Thyroid gland (tissue), 4 donors: ENCODE results near the gene SSPN.

Experiments used
- POLR2A ChIP-seq, 2 donors: fragments of 450-650 bp; IDR thresholded peaks; one replicate each; pipeline ENCODE4 v1.6.1; 2017; ENCODE audit warnings: antibody characterized with exemption in 2 of 2, mild to moderate bottlenecking in 2 of 2, moderate library complexity in 1 of 2
- TF ChIP-seq, protein P1 (sequence below), 6 experiments: fragments of 200-600 bp in 3 of 6; fragments of 450-650 bp in 3 of 6; sonication (generic) in 3 of 6; IDR thresholded peaks; one replicate each; pipeline ENCODE4 v1.5.1; 2016 to 2019; ENCODE audit warnings: antibody characterized with exemption in 6 of 6, mild to moderate bottlenecking in 2 of 6, inconsistent platforms in 1 of 6, moderate library complexity in 1 of 6

- TF ChIP-seq, protein P1, sequence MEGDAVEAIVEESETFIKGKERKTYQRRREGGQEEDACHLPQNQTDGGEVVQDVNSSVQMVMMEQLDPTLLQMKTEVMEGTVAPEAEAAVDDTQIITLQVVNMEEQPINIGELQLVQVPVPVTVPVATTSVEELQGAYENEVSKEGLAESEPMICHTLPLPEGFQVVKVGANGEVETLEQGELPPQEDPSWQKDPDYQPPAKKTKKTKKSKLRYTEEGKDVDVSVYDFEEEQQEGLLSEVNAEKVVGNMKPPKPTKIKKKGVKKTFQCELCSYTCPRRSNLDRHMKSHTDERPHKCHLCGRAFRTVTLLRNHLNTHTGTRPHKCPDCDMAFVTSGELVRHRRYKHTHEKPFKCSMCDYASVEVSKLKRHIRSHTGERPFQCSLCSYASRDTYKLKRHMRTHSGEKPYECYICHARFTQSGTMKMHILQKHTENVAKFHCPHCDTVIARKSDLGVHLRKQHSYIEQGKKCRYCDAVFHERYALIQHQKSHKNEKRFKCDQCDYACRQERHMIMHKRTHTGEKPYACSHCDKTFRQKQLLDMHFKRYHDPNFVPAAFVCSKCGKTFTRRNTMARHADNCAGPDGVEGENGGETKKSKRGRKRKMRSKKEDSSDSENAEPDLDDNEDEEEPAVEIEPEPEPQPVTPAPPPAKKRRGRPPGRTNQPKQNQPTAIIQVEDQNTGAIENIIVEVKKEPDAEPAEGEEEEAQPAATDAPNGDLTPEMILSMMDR (IDR thresholded peaks at IDR 0.05) = no peak
- TF ChIP-seq POLR2A (IDR thresholded peaks at IDR 0.05) = no peak
These were observed 47.3 kb downstream of the SSPN start for GRCh38 chr12:26242683-26243082.
